Ovary (tissue), 9 donors: ENCODE results near the gene PTHLH. TPM values are rescaled to one million over a fixed set of nuclear protein-coding genes. Genes with fewer than 3 reads are reported as not detected.

Experiments
- DNase-seq, 5 donors: peaks; one replicate each; pipeline ENCODE4 v3.0.0-alpha.2; 2019 to 2020
- H3K27ac ChIP-seq, 2 donors: fragments of 200-600 bp; one replicate each; pipeline versions ENCODE4 v1.5.1 to v1.8.0; 2019 to 2022
- H3K27me3 ChIP-seq: fragments of 200-600 bp; one replicate; pipeline ENCODE4 v1.8.0; 2022
- H3K36me3 ChIP-seq: fragments of 200-600 bp; sonication (generic); one replicate; pipeline ENCODE4 v1.5.1; 2019
- H3K4me1 ChIP-seq: one replicate; pipeline ENCODE4 v1.8.1; 2013; ENCODE audit warnings: mild to moderate bottlenecking, moderate library complexity; ENCODE audit not compliant: insufficient read depth
- H3K4me3 ChIP-seq: fragments of 200-600 bp; sonication (generic); one replicate; pipeline ENCODE4 v1.5.1; 2017
- H3K9me3 ChIP-seq, 2 donors: fragments of 200-600 bp in 1 of 2; sonication (generic) in 1 of 2; one replicate each; pipeline versions ENCODE4 v1.5.1 to v1.8.1; 2013 to 2019; ENCODE audit warnings: mild to moderate bottlenecking in 1 of 2, moderate library complexity in 1 of 2
- CTCF ChIP-seq, 3 donors: fragments of 450-650 bp in 2 of 3; fragments of 200-600 bp in 1 of 3; IDR thresholded peaks; one replicate each; pipeline versions ENCODE4 v1.5.1 to v1.8.0; 2016 to 2022; ENCODE audit warnings: antibody characterized with exemption in 3 of 3, mild to moderate bottlenecking in 1 of 3
- EP300 ChIP-seq: sonication (generic); formaldehyde crosslinking; IDR thresholded peaks from one replicate; pipeline ENCODE4 v1.6.1; 2017; ENCODE audit warnings: antibody characterized with exemption
- POLR2A ChIP-seq: fragments of 450-650 bp; IDR thresholded peaks from one replicate; pipeline ENCODE4 v1.6.1; 2017; ENCODE audit warnings: antibody characterized with exemption, mild to moderate bottlenecking, moderate library complexity
- WGBS, 3 donors: extraction: QIAGEN DNeasy Blood & Tissue Kit in 1 of 3; methylation state at CpG; one replicate each; pipeline versions ENCODE4 v1.1.5 to v1.1.7; 2013 to 2017; 5-methylcytosine and 5-hydroxymethylcytosine counted together
- intact Hi-C, 4 donors: fragments of 100-400 bp; cut with DNase I; formaldehyde crosslinking; loops; one replicate each; pipeline versions ENCODE4 v1.11.0 to v1.15.1; 2022 to 2023
- polyA plus RNA-seq, 2 donors: library from polyadenylated mRNA; stranded (reverse); fragments of 200-250 nt in 1 of 2; fragments of 350-450 nt in 1 of 2; fragmentation: Illumina TruSeq in 1 of 2; extraction: RNeasy Lipid Tissue Mini Kit (QIAGEN cat#74804) in 1 of 2; gene quantifications; one replicate each; pipeline ENCODE4 v1.2.3, GENCODE V29; 2013 to 2014
- total RNA-seq, 7 donors: library from RNA; depleted of rRNA in 2 of 7; stranded (reverse); fragments of >200 nt in 2 of 7; fragmentation: NEBNext Ultra II Directional in 3 of 7; extraction: Animal tissue kit (Norgen Biotek cat#: 25700) in 3 of 7; gene quantifications; one replicate each; pipeline versions ENCODE4 v1.1.0 to v1.2.4, GENCODE V29; 2016 to 2023
- donor health status: DM: no; HTN: no; CAD: no; lungs with moderate emphysema.
- donor health status: DM: no; HTN: no; CAD: no.
- donor health status: Bipolar disorder and iron deficiency.
- donor health status: DM: yes; HTN: yes; CAD: no.
- donor health status: DM: no; HTN: no; CAD: no.
- donor health status: DM: yes; HTN: yes; CAD: no.

PTHLH gene
- total and polyA plus RNA-seq, 9 donors, result 0.50 to 4.3 (median 0.77) TPM

- no peak overlapping the region for H3K4me3 ChIP-seq
- no peak for TF ChIP-seq EP300
- no peak for TF ChIP-seq CTCF (IDR thresholded peaks at IDR 0.05)
- DNase-seq, result no peak
- WGBS, 3 donors, result 96 to 98% (median 98%) methylated on average over 1 of the region's 1 CpG
- intact Hi-C loops, result no loop called here
- H3K27me3 ChIP-seq, result no peaks in the 10 kb centered on the region
- no peak overlapping the region for H3K27ac ChIP-seq
- H3K4me1 ChIP-seq, result no peaks in the 10 kb centered on the region
- H3K36me3 ChIP-seq, result no peaks in the 10 kb centered on the region
- H3K9me3 ChIP-seq, result no peaks in the 10 kb centered on the region
Observed at GRCh38 chr12:27995406-27995805, 22.9 kb upstream of the PTHLH start.

- Histone ChIP-seq H3K27me3 (no peaks in the 10 kb centered on the region), H3K9me3 (no peaks in the 10 kb centered on the region), H3K4me3 (no peak overlapping the region), H3K4me1 (no peaks in the 10 kb centered on the region), H3K36me3 (no peaks in the 10 kb centered on the region), H3K27ac (no peak overlapping the region)
- no peak for TF ChIP-seq EP300
- TF ChIP-seq POLR2A, result no peak
- TF ChIP-seq CTCF (IDR thresholded peaks at IDR 0.05), result no peak
- intact Hi-C loops, result no loop called here
- no peak for DNase-seq
- 68 to 83% (median 71%) methylated on average over 2 of the region's 2 CpGs for WGBS, 3 donors
Observed at GRCh38 chr12:27988594-27989233, 16.2 kb upstream of the PTHLH start.

- 72 to 77% (median 73%) methylated on average over 5 of the region's 5 CpGs for WGBS, 3 donors
- no peak for DNase-seq
- no peaks in the 10 kb centered on the region for H3K36me3 ChIP-seq
- H3K27ac ChIP-seq, result no peak overlapping the region
- no peaks in the 10 kb centered on the region for H3K4me1 ChIP-seq
- no peaks in the 10 kb centered on the region for H3K27me3 ChIP-seq
- H3K4me3 ChIP-seq, result no peak overlapping the region
- intact Hi-C loops, result no loop called here
- H3K9me3 ChIP-seq, result no peaks in the 10 kb centered on the region
- TF ChIP-seq POLR2A (no peak), CTCF (IDR thresholded peaks at IDR 0.05) (no peak), EP300 (no peak)
Observed at GRCh38 chr12:27987331-27987730, 14.8 kb upstream of the PTHLH start.

GRCh38 chr12:27984275-27984674 is 11.7 kb upstream of the PTHLH start:
- 53 to 60% (median 53%) methylated on average over 2 of the region's 2 CpGs for whole genome bisulfite sequencing, 3 donors
- Histone ChIP-seq H3K27ac (no peak overlapping the region), H3K9me3 (no peaks in the 10 kb centered on the region), H3K4me1 (no peaks in the 10 kb centered on the region), H3K36me3 (no peaks in the 10 kb centered on the region), H3K4me3 (no peak overlapping the region), H3K27me3 (no peaks in the 10 kb centered on the region)
- intact Hi-C loops, result no loop called here
- TF ChIP-seq POLR2A (no peak), CTCF (IDR thresholded peaks at IDR 0.05) (no peak), EP300 (no peak)
- no peak for DNase-seq
